Liver (tissue), 9 donors: ENCODE data around the gene ADAM19. TPM values are rescaled to one million over a fixed set of nuclear protein-coding genes. Genes with fewer than 3 reads are reported as not detected.

Experiments
- DNase-seq: peaks from one replicate; pipeline ENCODE4 v3.0.0-alpha.2; 2017; ENCODE audit warnings: low spot score
- H3K27ac ChIP-seq, 2 donors: one replicate each; pipeline ENCODE4 v1.7.0; 2013; ENCODE audit warnings: inconsistent platforms in 2 of 2, low read length in 2 of 2, control low read depth in 1 of 2, low read depth in 1 of 2, mild to moderate bottlenecking in 1 of 2
- H3K27me3 ChIP-seq, 4 donors: one replicate each; pipeline versions ENCODE4 v1.6.1 to v1.7.0; 2013; ENCODE audit warnings: low read length in 3 of 4, inconsistent platforms in 1 of 4, mild to moderate bottlenecking in 1 of 4, moderate library complexity in 1 of 4; ENCODE audit not compliant: control insufficient read depth in 4 of 4, insufficient read depth in 4 of 4
- H3K36me3 ChIP-seq, 4 donors: one replicate each; pipeline versions ENCODE4 v1.6.1 to v1.7.0; 2013; ENCODE audit warnings: low read length in 3 of 4, mild to moderate bottlenecking in 3 of 4, low read depth in 1 of 4, moderate library complexity in 1 of 4; ENCODE audit not compliant: control insufficient read depth in 4 of 4, insufficient read depth in 3 of 4
- H3K4me1 ChIP-seq, 4 donors: one replicate each; pipeline versions ENCODE4 v1.6.1 to v1.7.0; 2013; ENCODE audit warnings: low read length in 3 of 4, mild to moderate bottlenecking in 3 of 4, moderate library complexity in 1 of 4; ENCODE audit not compliant: control insufficient read depth in 4 of 4, insufficient read depth in 4 of 4
- H3K4me3 ChIP-seq, 3 donors: one replicate each; pipeline versions ENCODE4 v1.6.1 to v1.7.0; 2013; ENCODE audit warnings: low read length in 3 of 3, control low read depth in 1 of 3, low read depth in 1 of 3, mild to moderate bottlenecking in 1 of 3
- H3K9ac ChIP-seq, 2 donors: one replicate each; pipeline ENCODE4 v1.7.0; 2013; ENCODE audit warnings: low read length in 2 of 2, mild to moderate bottlenecking in 2 of 2, moderate library complexity in 2 of 2, control low read depth in 1 of 2, low read depth in 1 of 2
- H3K9me3 ChIP-seq, 4 donors: one replicate each; pipeline versions ENCODE4 v1.6.1 to v1.7.0; 2013; ENCODE audit warnings: low read length in 3 of 4; ENCODE audit not compliant: control insufficient read depth in 4 of 4
- ATF3 ChIP-seq: IDR thresholded peaks from 2 replicates; pipeline ENCODE4 v1.6.1; 2016; ENCODE audit warnings: antibody characterized with exemption
- CTCF ChIP-seq: fragments of 150-350 bp; IDR thresholded peaks from 2 replicates; pipeline ENCODE4 v1.5.1; 2017; ENCODE audit warnings: improper control_type of control experiment, low read depth, low read length; ENCODE audit not compliant: missing input control
- EGR1 ChIP-seq, 2 donors: IDR thresholded peaks; 2 replicates each; pipeline ENCODE4 v1.6.1; 2016 to 2018; ENCODE audit warnings: antibody characterized with exemption in 2 of 2, low read depth in 2 of 2
- FOXA1 ChIP-seq: IDR thresholded peaks from 2 replicates; pipeline ENCODE4 v1.6.1; 2016; ENCODE audit warnings: antibody characterized with exemption
- FOXA2 ChIP-seq: IDR thresholded peaks from 2 replicates; pipeline ENCODE4 v1.6.1; 2016; ENCODE audit warnings: antibody characterized with exemption
- GABPA ChIP-seq, 2 donors: IDR thresholded peaks in 1 of 2; conservative IDR thresholded peaks in 1 of 2; 2 replicates each; pipeline ENCODE4 v1.6.1; 2016; ENCODE audit warnings: antibody characterized with exemption in 2 of 2, mild to moderate bottlenecking in 1 of 2, moderate library complexity in 1 of 2
- HNF4A ChIP-seq, 2 donors: conservative IDR thresholded peaks; 2 replicates each; pipeline ENCODE4 v1.6.1; 2016; ENCODE audit warnings: antibody characterized with exemption in 2 of 2, mild to moderate bottlenecking in 2 of 2
- HNF4G ChIP-seq: IDR thresholded peaks from 2 replicates; pipeline ENCODE4 v1.6.1; 2016; ENCODE audit warnings: antibody characterized with exemption
- JUND ChIP-seq, 2 donors: IDR thresholded peaks; 2 replicates each; pipeline ENCODE4 v1.6.1; 2016; ENCODE audit warnings: antibody characterized with exemption in 2 of 2
- MAX ChIP-seq: IDR thresholded peaks from 2 replicates; pipeline ENCODE4 v1.6.1; 2016; ENCODE audit warnings: antibody characterized with exemption
- NR2F2 ChIP-seq: IDR thresholded peaks from 2 replicates; pipeline ENCODE4 v1.6.1; 2016; ENCODE audit warnings: antibody characterized with exemption
- RAD21 ChIP-seq, 2 donors: IDR thresholded peaks; 2 replicates each; pipeline ENCODE4 v1.6.1; 2016; ENCODE audit warnings: antibody characterized with exemption in 2 of 2, mild to moderate bottlenecking in 2 of 2
- REST ChIP-seq: IDR thresholded peaks from 2 replicates; pipeline ENCODE4 v1.6.1; 2016; ENCODE audit warnings: antibody characterized with exemption, mild to moderate bottlenecking
- RXRA ChIP-seq, 2 donors: IDR thresholded peaks; 2 replicates each; pipeline ENCODE4 v1.6.1; 2017 to 2018; ENCODE audit warnings: antibody characterized with exemption in 2 of 2, mild to moderate bottlenecking in 1 of 2
- SP1 ChIP-seq: IDR thresholded peaks from 2 replicates; pipeline ENCODE4 v1.6.1; 2018; ENCODE audit warnings: antibody characterized with exemption, mild to moderate bottlenecking
- TAF1 ChIP-seq: conservative IDR thresholded peaks from 2 replicates; pipeline ENCODE4 v1.6.1; 2016; ENCODE audit warnings: antibody characterized with exemption, mild to moderate bottlenecking
- YY1 ChIP-seq: IDR thresholded peaks from 2 replicates; pipeline ENCODE4 v1.6.1; 2016; ENCODE audit warnings: antibody characterized with exemption, mild to moderate bottlenecking
- ZBTB33 ChIP-seq: IDR thresholded peaks from 2 replicates; pipeline ENCODE4 v1.6.1; 2016; ENCODE audit warnings: antibody characterized with exemption
- WGBS: extraction: QIAGEN DNeasy Blood & Tissue Kit; methylation state at CpG from one replicate; pipeline ENCODE4 v1.1.7; 2013; 5-methylcytosine and 5-hydroxymethylcytosine counted together
- polyA plus RNA-seq, 2 donors: library from polyadenylated mRNA; stranded (reverse) in 1 of 2; unstranded in 1 of 2; fragments of 200-250 nt in 1 of 2; fragments of >200 nt in 1 of 2; fragmentation: Nextera tagmentation in 1 of 2; extraction: Ambion mirVana in 1 of 2; gene quantifications; one replicate each; pipeline versions ENCODE4 v1.2.1 to v1.2.3, GENCODE V29; 2013 to 2015
- total RNA-seq, 2 donors: library from RNA; depleted of rRNA; stranded (reverse); fragments of >200 nt; gene quantifications; one replicate each; pipeline ENCODE4 v1.2.3, GENCODE V29; 2014
- donor health status: healthy.
- donor health status: healthy.
- donor health status: healthy.
- donor health status: healthy.
- donor health status: healthy.

The ADAM19 gene
- total and polyA plus RNA-seq, 4 donors = 2.4 to 7.1 (median 2.9) TPM

- H3K27me3 ChIP-seq = peaks cover 0 to 8% (median 2%) of the 10 kb centered on the region in 4 donors
- no peak overlapping the region for H3K4me3 ChIP-seq
- no peak overlapping the region for H3K27ac ChIP-seq
- H3K4me1 ChIP-seq = peaks cover 2 to 8% (median 5%) of the 10 kb centered on the region in 4 donors
- H3K9me3 ChIP-seq = no peaks in the 10 kb centered on the region
- no peak overlapping the region for H3K9ac ChIP-seq
- DNase-seq = no peak
- TF ChIP-seq RXRA (IDR thresholded peaks at IDR 0.05) = no peak
- H3K36me3 ChIP-seq = no peaks in the 10 kb centered on the region
- 91% methylated on average over 4 of the region's 4 CpGs for WGBS
Measured at GRCh38 chr5:157460921-157461792, 114.4 kb downstream of the ADAM19 start.

GRCh38 chr5:157459715-157460599 lies 115.6 kb downstream of the ADAM19 start, which contains the start of gene NIPAL4:
Gene NIPAL4 (plus strand): TSS chr5:157460213. CDS start chr5:157460321, 108 bp downstream.
- Histone ChIP-seq H3K27ac (no peak within 1 kb of the TSS), H3K36me3 (no peaks in the 10 kb centered on the region), H3K9ac (no peak within 1 kb of the TSS), H3K4me3 (peak within 1 kb of the TSS in 1 of 3 donors; percentile 41), H3K4me1 (peaks cover 2 to 8% (median 5%) of the 10 kb centered on the region in 4 donors), H3K9me3 (no peaks in the 10 kb centered on the region), H3K27me3 (peaks cover 0 to 8% (median 2%) of the 10 kb centered on the region in 4 donors)
- WGBS = 5% methylated on average over 54 of the region's 54 CpGs
- TF ChIP-seq SP1 (no peak), HNF4A (conservative IDR thresholded peaks at IDR 0.05) (no peak), EGR1 (IDR thresholded peaks at IDR 0.05; ENCODE audit: low read depth in 2 of 2) (no peak), RXRA (IDR thresholded peaks at IDR 0.05) (no peak), NR2F2 (no peak), RAD21 (IDR thresholded peaks at IDR 0.05) (no peak), GABPA (IDR thresholded peaks at IDR 0.05 in 1 of 2, conservative IDR thresholded peaks at IDR 0.05 in 1 of 2) (no peak), YY1 (no peak), CTCF (no peak), FOXA2 (no peak), MAX (no peak), FOXA1 (no peak), ATF3 (no peak), REST (no peak), ZBTB33 (no peak), HNF4G (no peak), TAF1 (no peak), JUND (IDR thresholded peaks at IDR 0.05) (no peak)
- DNase-seq = no peak
